ENCODE data around the gene ARID3B.

DNA sequence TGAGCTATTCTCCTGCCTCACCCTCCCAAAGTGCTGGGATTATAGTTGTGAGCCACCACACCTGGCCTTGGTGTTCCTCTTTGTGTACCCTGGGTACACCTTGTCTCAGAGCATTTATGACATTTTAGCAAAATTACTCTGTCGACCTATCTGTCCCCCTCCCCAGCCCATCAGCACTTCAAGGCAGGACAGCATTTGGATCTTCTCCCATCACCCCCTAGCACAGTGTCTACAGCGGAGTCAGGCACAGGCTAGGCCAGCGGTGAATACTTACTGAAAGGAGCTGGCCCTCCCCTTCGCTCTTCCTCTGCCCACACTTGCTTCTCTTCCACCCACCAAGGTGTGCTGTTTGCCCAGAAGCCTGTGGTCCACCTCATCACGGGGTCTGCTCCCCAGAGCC is 54.3 kb downstream of the ARID3B start:
- TF ChIP-seq, protein P1, sequence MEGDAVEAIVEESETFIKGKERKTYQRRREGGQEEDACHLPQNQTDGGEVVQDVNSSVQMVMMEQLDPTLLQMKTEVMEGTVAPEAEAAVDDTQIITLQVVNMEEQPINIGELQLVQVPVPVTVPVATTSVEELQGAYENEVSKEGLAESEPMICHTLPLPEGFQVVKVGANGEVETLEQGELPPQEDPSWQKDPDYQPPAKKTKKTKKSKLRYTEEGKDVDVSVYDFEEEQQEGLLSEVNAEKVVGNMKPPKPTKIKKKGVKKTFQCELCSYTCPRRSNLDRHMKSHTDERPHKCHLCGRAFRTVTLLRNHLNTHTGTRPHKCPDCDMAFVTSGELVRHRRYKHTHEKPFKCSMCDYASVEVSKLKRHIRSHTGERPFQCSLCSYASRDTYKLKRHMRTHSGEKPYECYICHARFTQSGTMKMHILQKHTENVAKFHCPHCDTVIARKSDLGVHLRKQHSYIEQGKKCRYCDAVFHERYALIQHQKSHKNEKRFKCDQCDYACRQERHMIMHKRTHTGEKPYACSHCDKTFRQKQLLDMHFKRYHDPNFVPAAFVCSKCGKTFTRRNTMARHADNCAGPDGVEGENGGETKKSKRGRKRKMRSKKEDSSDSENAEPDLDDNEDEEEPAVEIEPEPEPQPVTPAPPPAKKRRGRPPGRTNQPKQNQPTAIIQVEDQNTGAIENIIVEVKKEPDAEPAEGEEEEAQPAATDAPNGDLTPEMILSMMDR (conservative IDR thresholded peaks at IDR 0.05 in 1 of 2, IDR thresholded peaks at IDR 0.05 in 1 of 2; ENCODE audit: low read depth in 1 of 2, low read length in 2 of 2), result no peak
- no peak for TF ChIP-seq EZH2 (IDR thresholded peaks at IDR 0.05; ENCODE audit: low read length, missing control alignments)
